COLO668 (cell line): Measurements from ENCODE around the gene SAYSD1.

ENCODE experiments used
- DNase-seq: peaks from one replicate; lab custom pipeline; 2025; ENCODE audit not compliant: unreplicated experiment; lab: John Stamatoyannopoulos, UW

The SAYSD1 gene

GRCh38 chr6:39058471-39059147 is 56.4 kb downstream of the SAYSD1 start:
- DNase-seq, result no peak

GRCh38 chr6:39057251-39058155 is 57.5 kb downstream of the SAYSD1 start:
- no peak for DNase-seq

GRCh38 chr6:39056681-39057080 is 58.3 kb downstream of the SAYSD1 start:
- DNase-seq, result no peak

GRCh38 chr6:39056191-39056590 is 58.8 kb downstream of the SAYSD1 start:
- no peak for DNase-seq

- DNase-seq, result no peak
These were observed 59.3 kb downstream of the SAYSD1 start for GRCh38 chr6:39055661-39056060.

- DNase-seq, result no peak
These were observed 60.3 kb downstream of the SAYSD1 start for GRCh38 chr6:39054577-39055142.
